Neural cell (in vitro differentiated cells): ENCODE measurements around the gene PTN. TPM values are rescaled to one million over a fixed set of nuclear protein-coding genes. Genes with fewer than 3 reads are reported as not detected.

Source experiments
- H2AFZ ChIP-seq: fragments of 200-600, 300-800 bp; sonication (generic), shearing (Covaris generic); 2 replicates; pipeline ENCODE4 v1.6.0; 2014; ENCODE audit warnings: low read depth, mild to moderate bottlenecking, antibody characterized with exemption, low read length, moderate library complexity
- H3F3A ChIP-seq: fragments of 200-600 bp; shearing (Covaris generic); 2 replicates; pipeline ENCODE4 v1.6.1; 2016; ENCODE audit warnings: mild to moderate bottlenecking, moderate library complexity, mixed read lengths, antibody characterized with exemption, low read length; ENCODE audit not compliant: insufficient read depth, poor library complexity, severe bottlenecking
- H3K27ac ChIP-seq: fragments of 200-600, 300-800 bp; sonication (generic), shearing (Covaris generic); 2 replicates; pipeline ENCODE4 v1.5.1; 2014; ENCODE audit warnings: mild to moderate bottlenecking, low read length, moderate library complexity
- H3K27me3 ChIP-seq: fragments of 300-800, 200-600 bp; sonication (generic), shearing (Covaris generic); 2 replicates; pipeline ENCODE4 v1.6.0; 2014; ENCODE audit warnings: mild to moderate bottlenecking, low read depth, low read length, moderate library complexity; ENCODE audit not compliant: insufficient read depth
- H3K36me3 ChIP-seq: fragments of 300-800, 200-600 bp; sonication (generic), shearing (Covaris generic); 2 replicates; pipeline ENCODE4 v1.5.1; 2014; ENCODE audit warnings: mild to moderate bottlenecking, antibody characterized with exemption, low read length, moderate library complexity; ENCODE audit not compliant: insufficient read depth
- H3K4me2 ChIP-seq: fragments of 300-800, 200-600 bp; sonication (generic), shearing (Covaris generic); 2 replicates; pipeline ENCODE4 v1.6.0; 2014; ENCODE audit warnings: mild to moderate bottlenecking, low read length
- H3K4me3 ChIP-seq: fragments of 300-800, 200-600 bp; sonication (generic), shearing (Covaris generic); 2 replicates; pipeline ENCODE4 v1.5.1; 2014; ENCODE audit warnings: mild to moderate bottlenecking, low read length, moderate library complexity
- H3K79me2 ChIP-seq: fragments of 200-600 bp; shearing (Covaris generic); replicated peaks from 2 replicates; pipeline ENCODE4 v1.6.0; 2014; ENCODE audit warnings: mild to moderate bottlenecking, low read length, moderate library complexity; ENCODE audit not compliant: insufficient read depth
- H3K9ac ChIP-seq: fragments of 300-800, 200-600 bp; sonication (generic), shearing (Covaris generic); 2 replicates; pipeline ENCODE4 v1.6.1; 2016; ENCODE audit warnings: mild to moderate bottlenecking, low read length, mixed read lengths
- H3K9me2 ChIP-seq: fragments of 200-600 bp; shearing (Covaris generic); 2 replicates; pipeline ENCODE4 v1.6.1; 2016; ENCODE audit warnings: mild to moderate bottlenecking, low read length, mixed read lengths; ENCODE audit not compliant: insufficient read depth
- H3K9me3 ChIP-seq: fragments of 200-600, 300-800 bp; sonication (generic), shearing (Covaris generic); 2 replicates; pipeline ENCODE4 v1.6.1; 2016; ENCODE audit warnings: mild to moderate bottlenecking, mixed run types, low read length, moderate library complexity, mixed read lengths
- H4K20me1 ChIP-seq: fragments of 200-600 bp; shearing (Covaris generic); 2 replicates; pipeline ENCODE4 v1.6.1; 2016; ENCODE audit warnings: mild to moderate bottlenecking, mixed run types; ENCODE audit not compliant: insufficient read depth
- EP300 ChIP-seq: fragments of 450-650 bp; conservative IDR thresholded peaks from 2 replicates; pipeline ENCODE4 v1.6.1; 2014; ENCODE audit warnings: antibody characterized with exemption, mild to moderate bottlenecking, moderate library complexity; ENCODE audit not compliant: poor library complexity, severe bottlenecking
- EZH2 ChIP-seq: fragments of 200-600, 300-800 bp; shearing (Covaris generic), sonication (generic); IDR thresholded peaks from 2 replicates; pipeline ENCODE4 v1.6.1; 2014; ENCODE audit warnings: antibody characterized with exemption, low read length, borderline replicate concordance, mild to moderate bottlenecking; ENCODE audit not compliant: insufficient read depth, poor library complexity, severe bottlenecking
- MXI1 ChIP-seq: fragments of 450-650 bp; conservative IDR thresholded peaks from 2 replicates; pipeline ENCODE4 v1.6.1; 2014; ENCODE audit warnings: antibody characterized with exemption, mild to moderate bottlenecking; ENCODE audit not compliant: poor library complexity, severe bottlenecking
- POLR2AphosphoS5 ChIP-seq: IDR thresholded peaks from 2 replicates; pipeline ENCODE4 v1.6.1; 2012
- RAD21 ChIP-seq: fragments of 450-650 bp; conservative IDR thresholded peaks from 2 replicates; pipeline ENCODE4 v1.6.1; 2014; ENCODE audit warnings: antibody characterized with exemption, mild to moderate bottlenecking, moderate library complexity
- REST ChIP-seq: IDR thresholded peaks from 2 replicates; pipeline ENCODE4 v1.6.1; 2012; ENCODE audit warnings: borderline replicate concordance
- SMC3 ChIP-seq: fragments of 450-650 bp; conservative IDR thresholded peaks from 2 replicates; pipeline ENCODE4 v1.6.1; 2014; ENCODE audit warnings: antibody characterized with exemption, mild to moderate bottlenecking, moderate library complexity; ENCODE audit not compliant: poor library complexity
- TAF1 ChIP-seq: IDR thresholded peaks from 2 replicates; pipeline ENCODE4 v1.6.1; 2012; ENCODE audit warnings: low read depth
- polyA plus RNA-seq: library from polyadenylated mRNA; depleted of rRNA; stranded (reverse); fragments of >200 nt; gene quantifications from 2 replicates; pipeline ENCODE4 v1.2.3, GENCODE V29; 2014
- TF ChIP-seq, protein P1 (sequence below): fragments of 450-650 bp; IDR thresholded peaks from 2 replicates; pipeline ENCODE4 v1.5.1; 2014; ENCODE audit warnings: antibody characterized with exemption, mild to moderate bottlenecking, moderate library complexity; ENCODE audit not compliant: poor library complexity, severe bottlenecking

The PTN gene
- polyA plus RNA-seq, 1 donor from 2014 or later: 14.1 TPM

GRCh38 chr7:137329411-137329810 is 14.1 kb downstream of the PTN start:
- H3K9me3 ChIP-seq: no peaks in the 10 kb centered on the region
- H3K27ac ChIP-seq: no peak overlapping the region
- no peak for TF ChIP-seq EZH2
- no peak for TF ChIP-seq RAD21
- TF ChIP-seq REST: no peak
- no peak for TF ChIP-seq SMC3
- no peak for TF ChIP-seq TAF1
- no peak for TF ChIP-seq EP300
- TF ChIP-seq, protein P1, sequence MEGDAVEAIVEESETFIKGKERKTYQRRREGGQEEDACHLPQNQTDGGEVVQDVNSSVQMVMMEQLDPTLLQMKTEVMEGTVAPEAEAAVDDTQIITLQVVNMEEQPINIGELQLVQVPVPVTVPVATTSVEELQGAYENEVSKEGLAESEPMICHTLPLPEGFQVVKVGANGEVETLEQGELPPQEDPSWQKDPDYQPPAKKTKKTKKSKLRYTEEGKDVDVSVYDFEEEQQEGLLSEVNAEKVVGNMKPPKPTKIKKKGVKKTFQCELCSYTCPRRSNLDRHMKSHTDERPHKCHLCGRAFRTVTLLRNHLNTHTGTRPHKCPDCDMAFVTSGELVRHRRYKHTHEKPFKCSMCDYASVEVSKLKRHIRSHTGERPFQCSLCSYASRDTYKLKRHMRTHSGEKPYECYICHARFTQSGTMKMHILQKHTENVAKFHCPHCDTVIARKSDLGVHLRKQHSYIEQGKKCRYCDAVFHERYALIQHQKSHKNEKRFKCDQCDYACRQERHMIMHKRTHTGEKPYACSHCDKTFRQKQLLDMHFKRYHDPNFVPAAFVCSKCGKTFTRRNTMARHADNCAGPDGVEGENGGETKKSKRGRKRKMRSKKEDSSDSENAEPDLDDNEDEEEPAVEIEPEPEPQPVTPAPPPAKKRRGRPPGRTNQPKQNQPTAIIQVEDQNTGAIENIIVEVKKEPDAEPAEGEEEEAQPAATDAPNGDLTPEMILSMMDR: no peak
- TF ChIP-seq POLR2AphosphoS5: no peak
- TF ChIP-seq MXI1: no peak

GRCh38 chr7:137328373-137329120 is 15.0 kb downstream of the PTN start:
- no peak overlapping the region for H3K4me3 ChIP-seq

More at GRCh38 chr7:137329411-137329810, 14.1 kb downstream of the PTN start:
- Histone ChIP-seq H3K79me2 (no peaks in the 10 kb centered on the region), H2AFZ (no peak overlapping the region), H3K9ac (no peak overlapping the region), H3K36me3 (no peaks in the 10 kb centered on the region), H3F3A (no peaks in the 10 kb centered on the region), H4K20me1 (no peaks in the 10 kb centered on the region), H3K4me3 (no peak overlapping the region), H3K9me2 (no peaks in the 10 kb centered on the region), H3K4me2 (no peak overlapping the region), H3K27me3 (no peaks in the 10 kb centered on the region)

More at GRCh38 chr7:137328373-137329120, 15.0 kb downstream of the PTN start:
- H3K9me2 ChIP-seq: no peaks in the 10 kb centered on the region
- H2AFZ ChIP-seq: no peak overlapping the region
- no peaks in the 10 kb centered on the region for H3K79me2 ChIP-seq
- no peak overlapping the region for H3K4me2 ChIP-seq
- H3K9me3 ChIP-seq: no peaks in the 10 kb centered on the region
- no peaks in the 10 kb centered on the region for H4K20me1 ChIP-seq
- H3K27ac ChIP-seq: no peak overlapping the region
- H3K36me3 ChIP-seq: no peaks in the 10 kb centered on the region
- no peaks in the 10 kb centered on the region for H3F3A ChIP-seq
- H3K9ac ChIP-seq: no peak overlapping the region
- TF ChIP-seq, protein P1: no peak
- TF ChIP-seq EZH2: no peak
- no peak for TF ChIP-seq TAF1
- TF ChIP-seq RAD21: no peak
- TF ChIP-seq SMC3: no peak
- TF ChIP-seq MXI1: no peak
- no peak for TF ChIP-seq REST
- TF ChIP-seq POLR2AphosphoS5: no peak
- no peak for TF ChIP-seq EP300
- H3K27me3 ChIP-seq: no peaks in the 10 kb centered on the region
